Thyroid gland (tissue), 4 donors: ENCODE results near the gene CNOT11. TPM values are rescaled to one million over a fixed set of nuclear protein-coding genes. Genes with fewer than 3 reads are reported as not detected.
"Not testable (repeated sequence)": the region's sequence is repeated elsewhere in the genome, so short reads cannot be mapped to it uniquely, and the experiment has no call there.

ENCODE experiments used
- DNase-seq, 2 donors: peaks; one replicate each; pipeline ENCODE4 v3.0.0-alpha.2; 2019
- H3K27ac ChIP-seq, 3 donors: fragments of 200-600 bp; sonication (generic); 1 replicate in 2 of 3; 2 replicates in 1 of 3; pipeline ENCODE4 v1.5.1; 2016 to 2019; ENCODE audit warnings: mild to moderate bottlenecking in 1 of 3, moderate library complexity in 1 of 3
- H3K27me3 ChIP-seq: fragments of 200-600 bp; sonication (generic); one replicate; pipeline ENCODE4 v1.5.1; 2019
- H3K36me3 ChIP-seq, 2 donors: fragments of 200-600 bp; sonication (generic); one replicate each; pipeline ENCODE4 v1.5.1; 2016 to 2019
- H3K4me1 ChIP-seq, 2 donors: fragments of 200-600 bp; sonication (generic); one replicate each; pipeline ENCODE4 v1.5.1; 2017 to 2019
- H3K4me3 ChIP-seq, 3 donors: fragments of 200-600 bp; sonication (generic); replicated peaks in 1 of 3; 1 replicate in 2 of 3; 2 replicates in 1 of 3; pipeline ENCODE4 v1.5.1; 2016; ENCODE audit warnings: mild to moderate bottlenecking in 1 of 3
- H3K9me3 ChIP-seq: fragments of 200-600 bp; sonication (generic); one replicate; pipeline ENCODE4 v1.5.1; 2017
- CTCF ChIP-seq, 6 experiments: fragments of 200-600 bp in 3 of 6; fragments of 450-650 bp in 3 of 6; sonication (generic) in 3 of 6; IDR thresholded peaks; one replicate each; pipeline ENCODE4 v1.5.1; 2016 to 2019; ENCODE audit warnings: antibody characterized with exemption in 6 of 6, mild to moderate bottlenecking in 2 of 6, inconsistent platforms in 1 of 6, moderate library complexity in 1 of 6
- POLR2A ChIP-seq, 2 donors: fragments of 450-650 bp; IDR thresholded peaks; one replicate each; pipeline ENCODE4 v1.6.1; 2017; ENCODE audit warnings: antibody characterized with exemption in 2 of 2, mild to moderate bottlenecking in 2 of 2, moderate library complexity in 1 of 2
- WGBS, 2 donors: methylation state at CpG; one replicate each; pipeline ENCODE4 v1.1.5; 2017; 5-methylcytosine and 5-hydroxymethylcytosine counted together
- intact Hi-C: fragments of 100-400 bp; cut with DNase I; formaldehyde crosslinking; loops from one replicate; pipeline ENCODE4 v1.15.1; 2023
- total RNA-seq, 4 donors: library from RNA; depleted of rRNA; stranded (reverse); fragments of >200 nt; gene quantifications; one replicate each; pipeline ENCODE4 v1.2.3, GENCODE V29; 2016

The CNOT11 gene
- total RNA-seq, 4 donors from 2014 or later: 27.5 to 41.6 (median 37.4) TPM

- 75 to 79% methylated on average over 5 of the region's 5 CpGs for WGBS, 2 donors
- Histone ChIP-seq H3K9me3 (no peaks in the 10 kb centered on the region), H3K27me3 (no peaks in the 10 kb centered on the region), H3K4me1 (peaks cover 15 to 19% of the 10 kb centered on the region in 2 donors), H3K36me3 (no peaks in the 10 kb centered on the region), H3K4me3 (no peak overlapping the region), H3K27ac (no peak overlapping the region)
- intact Hi-C loops: loop anchor here (10.0 kb wide), 1 partner anchor 95 kb away; the partner anchor contains the start of gene TBC1D8
- no peak for DNase-seq
- TF ChIP-seq POLR2A (IDR thresholded peaks at IDR 0.05) (no peak), CTCF (IDR thresholded peaks at IDR 0.05) (no peak)
Measured at GRCh38 chr2:101249826-101250225, 2.9 kb upstream of the CNOT11 start.

GRCh38 chr2:101251246-101251781 lies 1.4 kb upstream of the CNOT11 start:
- WGBS, 2 donors: 82 to 85% methylated on average over 10 of the region's 10 CpGs
- H3K27ac ChIP-seq, H3K27me3 ChIP-seq, H3K9me3 ChIP-seq, H3K36me3 ChIP-seq, DNase-seq, H3K4me3 ChIP-seq: not testable (repeated sequence)
- peaks cover 19 to 24% of the 10 kb centered on the region in 2 donors for H3K4me1 ChIP-seq
- intact Hi-C loops: loop anchor here (10.0 kb wide), 1 partner anchor 97 kb away; the partner anchor contains the start of gene TBC1D8

- DNase-seq: peak; percentile 35 to 39
- Histone ChIP-seq H3K36me3 (no peaks in the 10 kb centered on the region), H3K9me3 (no peaks in the 10 kb centered on the region), H3K4me3 (peak overlapping the region in 2 of 3 donors; percentile 43 to 100), H3K27me3 (no peaks in the 10 kb centered on the region), H3K4me1 (peaks cover 19 to 24% of the 10 kb centered on the region in 2 donors), H3K27ac (peak overlapping the region; percentile 33 to 96 (median 67))
- TF ChIP-seq POLR2A (IDR thresholded peaks at IDR 0.05): no peak
- TF ChIP-seq CTCF (IDR thresholded peaks at IDR 0.05): peak in 4 of 6 experiments; percentile 39 to 52 (median 50)
- intact Hi-C loops: loop anchor here (10.0 kb wide), 1 partner anchor 97 kb away; the partner anchor contains the start of gene TBC1D8
- WGBS, 2 donors: 25 to 31% methylated on average over 16 of the region's 16 CpGs
Measured at GRCh38 chr2:101251844-101252407, 760 bp upstream of the CNOT11 start.

GRCh38 chr2:101253013-101253702 lies 472 bp downstream of the CNOT11 start:
- no peaks in the 10 kb centered on the region for H3K36me3 ChIP-seq
- TF ChIP-seq CTCF (IDR thresholded peaks at IDR 0.05) (no peak), POLR2A (IDR thresholded peaks at IDR 0.05) (no peak)
- peak; percentile 70 to 73 for DNase-seq
- WGBS, 2 donors: 0 to 1% methylated on average over 27 to 28 of the region's 65 CpGs
- H3K4me1 ChIP-seq: peaks cover 19 to 24% of the 10 kb centered on the region in 2 donors
- no peaks in the 10 kb centered on the region for H3K27me3 ChIP-seq
- H3K27ac ChIP-seq: peak overlapping the region; percentile 55 to 96 (median 92)
- H3K9me3 ChIP-seq: no peaks in the 10 kb centered on the region
- H3K4me3 ChIP-seq: peak overlapping the region; percentile 39 to 100 (median 98)
- intact Hi-C loops: loop anchor here (10.0 kb wide), 1 partner anchor 98 kb away; the partner anchor contains the start of gene TBC1D8

- H3K27ac ChIP-seq: no peak overlapping the region
Measured at GRCh38 chr2:101253703-101254450, 1.2 kb downstream of the CNOT11 start.

More at GRCh38 chr2:101253703-101254450, 1.2 kb downstream of the CNOT11 start:
- Histone ChIP-seq H3K9me3 (no peaks in the 10 kb centered on the region), H3K27me3 (no peaks in the 10 kb centered on the region), H3K4me1 (peaks cover 19 to 24% of the 10 kb centered on the region in 2 donors), H3K36me3 (peaks cover 2 to 3% of the 10 kb centered on the region in 2 donors), H3K4me3 (peak overlapping the region; percentile 39 to 100 (median 98))
- DNase-seq: no peak
- TF ChIP-seq CTCF (IDR thresholded peaks at IDR 0.05) (no peak), POLR2A (IDR thresholded peaks at IDR 0.05) (no peak)
- WGBS, 2 donors: 27 to 32% methylated on average over 17 of the region's 17 CpGs
- intact Hi-C loops: loop anchor here (10.0 kb wide), 1 partner anchor 99 kb away; the partner anchor contains the start of gene TBC1D8
